Spleen (tissue), 7 donors: ENCODE results near the gene ABCC2.
"Not testable (repeated sequence)": the region's sequence is repeated elsewhere in the genome, so short reads cannot be mapped to it uniquely, and the experiment has no call there.

Experiments
- POLR2A ChIP-seq, 3 donors: fragments of 450-650 bp; IDR thresholded peaks; one replicate each; pipeline ENCODE4 v1.5.1; 2017; ENCODE audit warnings: antibody characterized with exemption in 3 of 3, mild to moderate bottlenecking in 1 of 3
- POLR2AphosphoS5 ChIP-seq, 3 donors: sonication (generic); formaldehyde crosslinking; IDR thresholded peaks; one replicate each; pipeline ENCODE4 v1.5.1; 2017; ENCODE audit warnings: antibody characterized with exemption in 3 of 3
- TF ChIP-seq, protein P1 (sequence below), 11 experiments: fragments of 200-600 bp in 7 of 11; fragments of 450-650 bp in 4 of 11; sonication (generic) in 4 of 11; IDR thresholded peaks in 8 of 11; conservative IDR thresholded peaks in 3 of 11; 1 replicate in 7 of 11; 2 replicates in 4 of 11; pipeline versions ENCODE4 v1.4.0 to v1.8.0; 2016 to 2021; ENCODE audit warnings: antibody characterized with exemption in 11 of 11, inconsistent platforms in 4 of 11, mild to moderate bottlenecking in 1 of 11
- donor health status: DM: no; HTN: no; CAD: no; lungs with moderate emphysema.
- donor health status: DM: no; HTN: no; CAD: no.
- donor health status: DM: no; HTN: no; CAD: no.

DNA sequence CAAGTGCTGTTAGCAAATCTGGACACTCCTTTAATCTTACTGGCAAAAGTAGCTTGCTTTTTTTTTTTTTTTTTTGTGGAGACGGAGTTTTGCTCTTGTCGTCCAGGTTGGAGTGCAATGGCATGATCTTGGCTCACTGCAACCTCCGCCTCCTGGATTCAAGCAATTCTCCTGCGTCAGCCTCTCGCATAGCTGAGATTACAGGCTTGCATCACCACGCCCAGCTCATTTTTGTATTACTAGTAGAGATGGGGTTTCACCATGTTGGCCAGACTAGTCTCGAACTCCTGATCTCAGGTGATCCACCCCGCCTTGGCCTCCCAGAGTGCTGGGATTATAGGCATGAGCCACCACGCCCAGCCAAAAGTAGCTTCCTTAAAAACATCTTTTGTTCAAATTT is 112.6 kb downstream of the ABCC2 start:
- TF ChIP-seq, protein P1, sequence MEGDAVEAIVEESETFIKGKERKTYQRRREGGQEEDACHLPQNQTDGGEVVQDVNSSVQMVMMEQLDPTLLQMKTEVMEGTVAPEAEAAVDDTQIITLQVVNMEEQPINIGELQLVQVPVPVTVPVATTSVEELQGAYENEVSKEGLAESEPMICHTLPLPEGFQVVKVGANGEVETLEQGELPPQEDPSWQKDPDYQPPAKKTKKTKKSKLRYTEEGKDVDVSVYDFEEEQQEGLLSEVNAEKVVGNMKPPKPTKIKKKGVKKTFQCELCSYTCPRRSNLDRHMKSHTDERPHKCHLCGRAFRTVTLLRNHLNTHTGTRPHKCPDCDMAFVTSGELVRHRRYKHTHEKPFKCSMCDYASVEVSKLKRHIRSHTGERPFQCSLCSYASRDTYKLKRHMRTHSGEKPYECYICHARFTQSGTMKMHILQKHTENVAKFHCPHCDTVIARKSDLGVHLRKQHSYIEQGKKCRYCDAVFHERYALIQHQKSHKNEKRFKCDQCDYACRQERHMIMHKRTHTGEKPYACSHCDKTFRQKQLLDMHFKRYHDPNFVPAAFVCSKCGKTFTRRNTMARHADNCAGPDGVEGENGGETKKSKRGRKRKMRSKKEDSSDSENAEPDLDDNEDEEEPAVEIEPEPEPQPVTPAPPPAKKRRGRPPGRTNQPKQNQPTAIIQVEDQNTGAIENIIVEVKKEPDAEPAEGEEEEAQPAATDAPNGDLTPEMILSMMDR (IDR thresholded peaks at IDR 0.05 in 8 of 11, conservative IDR thresholded peaks at IDR 0.05 in 3 of 11) = not testable (repeated sequence)
- TF ChIP-seq POLR2AphosphoS5, POLR2A (IDR thresholded peaks at IDR 0.05): not testable (repeated sequence)
